Endothelial cell of umbilical vein (primary cell): ENCODE measurements around the gene UBL3. TPM values are rescaled to one million over a fixed set of nuclear protein-coding genes. Genes with fewer than 3 reads are reported as not detected.

Experiments used
- BruUV-seq: library from RNA; stranded (reverse); fragments of 400-500 nt; replicated peaks from 2 replicates; lab custom pipeline; 2021; lab: Mats Ljungman, UMichigan
- CTCF ChIA-PET: fragments of 300-600, 350-600 bp; sonication (Branson Sonifier 250); formaldehyde crosslinking; loops from one replicate; lab custom pipeline; 2021; ENCODE audit warnings: antibody characterized with exemption, inconsistent platforms; lab: Charles Lee
- POLR2A ChIA-PET: fragments of 300-600, 350-600 bp; sonication (Branson Sonifier 250); formaldehyde crosslinking; loops from one replicate; lab custom pipeline; 2021; ENCODE audit warnings: antibody characterized with exemption, inconsistent platforms; lab: Charles Lee
- DNase-seq: peaks from one replicate; pipeline ENCODE4 v3.0.0-alpha.2; 2011; ENCODE audit warnings: low read depth, low spot score
- FAIRE-seq: peaks from 2 replicates; lab custom pipeline; 2011; peaks lifted over from hg19 to GRCh38; lab: Jason Lieb, UNC
- H2AFZ ChIP-seq: 2 replicates; pipeline ENCODE4 v1.6.0; 2012; ENCODE audit warnings: low read depth, low read length, control low read depth, inconsistent platforms
- H3K27ac ChIP-seq: 2 replicates; pipeline ENCODE4 v1.5.1; 2011; ENCODE audit warnings: low read depth, mild to moderate bottlenecking, control low read depth, low read length, moderate library complexity; ENCODE audit not compliant: insufficient read depth
- H3K27me3 ChIP-seq, 2 experiments: 2 replicates each; pipeline versions ENCODE4 v1.6.0 to v1.6.1; 2011; ENCODE audit warnings: low read length in 2 of 2, mixed read lengths in 1 of 2; ENCODE audit not compliant: control insufficient read depth in 2 of 2, insufficient read depth in 2 of 2
- H3K36me3 ChIP-seq, 2 experiments: 2 replicates in 1 of 2; 3 replicates in 1 of 2; pipeline ENCODE4 v1.5.1; 2011; ENCODE audit warnings: low read length in 2 of 2, mild to moderate bottlenecking in 1 of 2, moderate library complexity in 1 of 2; ENCODE audit not compliant: control insufficient read depth in 2 of 2, insufficient read depth in 2 of 2; ENCODE audit errors: extremely low read depth in 1 of 2
- H3K4me1 ChIP-seq: 3 replicates; pipeline ENCODE4 v1.5.1; 2011; ENCODE audit warnings: mild to moderate bottlenecking, low read length; ENCODE audit not compliant: control insufficient read depth, insufficient read depth; ENCODE audit errors: extremely low read depth
- H3K4me2 ChIP-seq: 2 replicates; pipeline ENCODE4 v1.6.1; 2011; ENCODE audit warnings: low read length, control low read depth, mixed read lengths; ENCODE audit not compliant: insufficient read depth
- H3K4me3 ChIP-seq, 3 experiments: fragments of 200-600 bp in 1 of 3; sonication (generic), shearing (Covaris generic) in 1 of 3; replicated peaks in 1 of 3; 2 replicates each; pipeline ENCODE4 v1.5.1; 2011 to 2016; ENCODE audit warnings: control low read depth in 3 of 3, low read length in 3 of 3, mild to moderate bottlenecking in 2 of 3, inconsistent platforms in 1 of 3, low read depth in 1 of 3, moderate library complexity in 1 of 3; ENCODE audit not compliant: insufficient read depth in 1 of 3
- H3K79me2 ChIP-seq: 2 replicates; pipeline ENCODE4 v1.6.0; 2012; ENCODE audit warnings: low read length, inconsistent platforms; ENCODE audit not compliant: control insufficient read depth, insufficient read depth
- H3K9ac ChIP-seq: replicated peaks from 2 replicates; pipeline ENCODE3; 2011; ENCODE audit warnings: low read length, control low read depth; ENCODE audit not compliant: insufficient read depth; ENCODE audit errors: extremely low read depth
- H3K9me1 ChIP-seq: replicated peaks from 3 replicates; pipeline ENCODE4 v1.6.0; 2011; ENCODE audit warnings: mild to moderate bottlenecking, low read length; ENCODE audit not compliant: control insufficient read depth, insufficient read depth; ENCODE audit errors: extremely low read depth
- H3K9me3 ChIP-seq: replicated peaks from 2 replicates; pipeline ENCODE4 v1.5.1; 2012; ENCODE audit warnings: low read length, inconsistent platforms; ENCODE audit not compliant: control insufficient read depth, insufficient read depth
- H4K20me1 ChIP-seq: replicated peaks from 2 replicates; pipeline ENCODE3; 2011; ENCODE audit warnings: mild to moderate bottlenecking, low read length; ENCODE audit not compliant: control insufficient read depth, insufficient read depth; ENCODE audit errors: extremely low read depth
- EZH2 ChIP-seq: IDR thresholded peaks from 2 replicates; pipeline ENCODE4 v1.6.1; 2012; ENCODE audit warnings: borderline replicate concordance, low read depth, mild to moderate bottlenecking, moderate library complexity, low read length, inconsistent platforms; ENCODE audit not compliant: severe bottlenecking
- FOS ChIP-seq: IDR thresholded peaks from 2 replicates; pipeline ENCODE4 v1.6.1; 2011; ENCODE audit warnings: mild to moderate bottlenecking, low read length, moderate library complexity, borderline replicate concordance; ENCODE audit not compliant: insufficient read depth
- GATA2 ChIP-seq: IDR thresholded peaks from 2 replicates; pipeline ENCODE4 v1.7.0; 2011; ENCODE audit warnings: low read depth, mild to moderate bottlenecking, moderate library complexity, mixed read lengths, low read length; ENCODE audit not compliant: insufficient read length, insufficient read depth
- JUN ChIP-seq: IDR thresholded peaks from 2 replicates; pipeline ENCODE4 v1.6.1; 2011; ENCODE audit warnings: borderline replicate concordance, low read depth; ENCODE audit not compliant: insufficient read length, insufficient read depth
- MYC ChIP-seq: IDR thresholded peaks from one replicate; pipeline ENCODE4 v1.6.1; 2011; ENCODE audit warnings: mild to moderate bottlenecking, low read depth, low read length
- POLR2A ChIP-seq: IDR thresholded peaks from 2 replicates; pipeline ENCODE4 v1.6.1; 2012; ENCODE audit warnings: low read depth, mild to moderate bottlenecking, control low read depth, low read length
- POLR2AphosphoS5 ChIP-seq: IDR thresholded peaks from 2 replicates; pipeline ENCODE4 v1.6.1; 2012; ENCODE audit warnings: low read depth, mild to moderate bottlenecking, control low read depth, low read length, moderate library complexity; ENCODE audit not compliant: insufficient read depth
- dilution Hi-C: fragments of 300-500 bp; cut with MboI; formaldehyde crosslinking; loops from one replicate; pipeline ENCODE4 v1.15.0; 2019; ENCODE audit warnings: low sequenced_read_pairs; ENCODE audit not compliant: extremely low pct_ligation_motif_present
- intact Hi-C: fragments of 100-400 bp; cut with micrococcal nuclease; formaldehyde crosslinking; loops from one replicate; pipeline ENCODE4 v1.10.0; 2022
- polyA plus RNA-seq, 4 experiments: library from polyadenylated mRNA; depleted of rRNA in 3 of 4; stranded (reverse) in 3 of 4; unstranded in 1 of 4; fragments of >200 nt; gene quantifications; 2 replicates each; pipeline versions ENCODE4 v1.2.1 to v1.2.3, GENCODE V29; 2011 to 2012; ENCODE audit warnings: missing spikeins in 1 of 4
- total RNA-seq: library from RNA; stranded (reverse); gene quantifications from 2 replicates; pipeline ENCODE4 v1.2.3, GENCODE V29; 2021
- TF ChIP-seq, protein P1 (sequence below), 2 donors: IDR thresholded peaks; 1 replicate in 1 of 2; 2 replicates in 1 of 2; pipeline ENCODE4 v1.5.1; 2011; ENCODE audit warnings: low read length in 2 of 2, mild to moderate bottlenecking in 2 of 2, moderate library complexity in 2 of 2, control low read depth in 1 of 2, inconsistent platforms in 1 of 2, low read depth in 1 of 2; ENCODE audit not compliant: insufficient read depth in 1 of 2; ENCODE audit errors: extremely low read depth in 1 of 2
- TF ChIP-seq, protein P2 (sequence below): IDR thresholded peaks from 2 replicates; pipeline ENCODE4 v1.6.1; 2011; ENCODE audit not compliant: insufficient read depth, insufficient read length

Gene UBL3
- total and polyA plus RNA-seq, 2 donors (not counting 3 experiments of a cell fraction or from before 2014, with no cell fraction given), result 4.8 to 11.8 TPM

GRCh38 chr13:29748097-29748496 is 102.3 kb downstream of the UBL3 start:
- FAIRE-seq (no peak), DNase-seq (no peak)
- H2AFZ ChIP-seq, result no peak overlapping the region
- H3K36me3 ChIP-seq, result no peaks in the 10 kb centered on the region
- no peaks in the 10 kb centered on the region for H4K20me1 ChIP-seq
- no peaks in the 10 kb centered on the region for H3K9me3 ChIP-seq
- H3K9me1 ChIP-seq, result no peaks in the 10 kb centered on the region
- no peaks in the 10 kb centered on the region for H3K4me1 ChIP-seq
- no peaks in the 10 kb centered on the region for H3K79me2 ChIP-seq
- no peak overlapping the region for H3K4me3 ChIP-seq
- dilution Hi-C loops, result no loop called here
- ChIA-PET POLR2A (no interaction called here), CTCF (no interaction called here)
- H3K9ac ChIP-seq, result no peak overlapping the region
- TF ChIP-seq JUN (no peak), MYC (no peak), POLR2AphosphoS5 (no peak), EZH2 (no peak), GATA2 (no peak), FOS (no peak), POLR2A (no peak)
- TF ChIP-seq, protein P1, sequence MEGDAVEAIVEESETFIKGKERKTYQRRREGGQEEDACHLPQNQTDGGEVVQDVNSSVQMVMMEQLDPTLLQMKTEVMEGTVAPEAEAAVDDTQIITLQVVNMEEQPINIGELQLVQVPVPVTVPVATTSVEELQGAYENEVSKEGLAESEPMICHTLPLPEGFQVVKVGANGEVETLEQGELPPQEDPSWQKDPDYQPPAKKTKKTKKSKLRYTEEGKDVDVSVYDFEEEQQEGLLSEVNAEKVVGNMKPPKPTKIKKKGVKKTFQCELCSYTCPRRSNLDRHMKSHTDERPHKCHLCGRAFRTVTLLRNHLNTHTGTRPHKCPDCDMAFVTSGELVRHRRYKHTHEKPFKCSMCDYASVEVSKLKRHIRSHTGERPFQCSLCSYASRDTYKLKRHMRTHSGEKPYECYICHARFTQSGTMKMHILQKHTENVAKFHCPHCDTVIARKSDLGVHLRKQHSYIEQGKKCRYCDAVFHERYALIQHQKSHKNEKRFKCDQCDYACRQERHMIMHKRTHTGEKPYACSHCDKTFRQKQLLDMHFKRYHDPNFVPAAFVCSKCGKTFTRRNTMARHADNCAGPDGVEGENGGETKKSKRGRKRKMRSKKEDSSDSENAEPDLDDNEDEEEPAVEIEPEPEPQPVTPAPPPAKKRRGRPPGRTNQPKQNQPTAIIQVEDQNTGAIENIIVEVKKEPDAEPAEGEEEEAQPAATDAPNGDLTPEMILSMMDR (IDR thresholded peaks at IDR 0.05; ENCODE audit: extremely low read depth in 1 of 2, insufficient read depth in 1 of 2, low read depth in 1 of 2, low read length in 2 of 2), result no peak
- TF ChIP-seq, protein P2, sequence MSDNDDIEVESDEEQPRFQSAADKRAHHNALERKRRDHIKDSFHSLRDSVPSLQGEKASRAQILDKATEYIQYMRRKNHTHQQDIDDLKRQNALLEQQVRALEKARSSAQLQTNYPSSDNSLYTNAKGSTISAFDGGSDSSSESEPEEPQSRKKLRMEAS, result no peak
- H3K27ac ChIP-seq, result no peak overlapping the region
- peaks cover 0 to 6% of the 10 kb centered on the region in 2 experiments for H3K27me3 ChIP-seq
- intact Hi-C loops, result no loop called here
- H3K4me2 ChIP-seq, result no peak overlapping the region
- no TSS peak for BruUV-seq
